Nephron (organoid): ENCODE data around the gene PCGF1.

ENCODE experiments used
- H3K27ac Mint-ChIP-seq, 3 experiments: 2 replicates each; pipeline ENCODE4 v1.8.0; 2020; ENCODE audit warnings: mixed read lengths in 3 of 3, mild to moderate bottlenecking in 2 of 3, moderate library complexity in 1 of 3
- H3K27me3 Mint-ChIP-seq: 2 replicates; pipeline ENCODE4 v1.8.0; 2021; ENCODE audit warnings: low read depth, mild to moderate bottlenecking, moderate library complexity, mixed read lengths
- H3K36me3 Mint-ChIP-seq: 2 replicates; pipeline ENCODE4 v1.8.0; 2020; ENCODE audit warnings: low read depth, mixed read lengths
- H3K4me1 Mint-ChIP-seq: 2 replicates; pipeline ENCODE4 v1.8.0; 2020; ENCODE audit warnings: mixed read lengths
- H3K4me3 Mint-ChIP-seq, 3 experiments: 2 replicates each; pipeline ENCODE4 v1.8.0; 2020; ENCODE audit warnings: mild to moderate bottlenecking in 3 of 3, mixed read lengths in 3 of 3, moderate library complexity in 2 of 3
- H3K9me3 Mint-ChIP-seq: 2 replicates; pipeline ENCODE4 v1.8.0; 2020; ENCODE audit warnings: mixed read lengths
- CTCF ChIP-seq, 3 experiments: fragments of 200-600 bp; sonication (generic); IDR thresholded peaks; one replicate each; pipeline ENCODE4 v1.5.0; 2021; ENCODE audit warnings: antibody characterized with exemption in 3 of 3; ENCODE audit not compliant: unreplicated experiment in 3 of 3

PCGF1 gene

GRCh38 chr2:74548900-74549826, 41.7 kb upstream of the PCGF1 start:
- Mint-ChIP-seq H3K9me3 (no peaks in the 10 kb centered on the region), H3K4me3 (peak overlapping the region; percentile 77 to 78 (median 78)), H3K27me3 (peaks cover 6% of the 10 kb centered on the region), H3K27ac (no peak overlapping the region), H3K36me3 (peaks cover 5% of the 10 kb centered on the region), H3K4me1 (peaks cover 42% of the 10 kb centered on the region)
- no peak for TF ChIP-seq CTCF (IDR thresholded peaks at IDR 0.05; ENCODE audit: unreplicated experiment in 3 of 3)

DNA sequence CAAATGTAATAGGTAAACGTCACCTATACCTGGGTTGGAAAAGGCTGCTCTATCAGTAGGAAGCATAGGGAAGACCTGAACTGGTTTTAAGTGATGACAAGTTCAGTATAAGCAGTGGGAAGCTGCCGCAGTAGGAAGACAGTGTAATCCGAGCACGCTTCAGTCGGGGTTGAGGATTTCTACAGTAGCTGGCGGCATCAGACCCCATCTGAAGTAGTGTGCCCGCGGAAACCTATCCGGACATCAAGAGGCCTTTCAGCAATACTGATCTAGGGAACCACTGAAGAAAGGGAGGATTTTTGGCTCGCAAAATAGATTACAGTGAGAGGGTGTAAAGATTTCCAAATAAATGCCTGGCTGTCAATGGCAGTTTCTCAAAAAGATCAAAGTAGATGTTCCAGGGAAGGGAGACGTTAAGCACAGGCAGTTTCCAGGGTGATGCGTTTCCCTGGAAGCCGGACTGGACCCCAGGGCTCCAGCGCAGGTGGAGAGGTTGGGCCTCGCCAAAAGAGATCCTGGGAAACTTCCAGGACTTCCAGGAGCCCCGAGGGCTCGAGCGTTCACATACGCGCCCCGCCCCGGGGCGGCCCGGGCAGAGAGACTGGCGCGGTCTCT, 40.9 kb upstream of the PCGF1 start:
- Mint-ChIP-seq H3K27me3 (peaks cover 6% of the 10 kb centered on the region), H3K4me3 (peak overlapping the region; percentile 81 to 88 (median 87)), H3K4me1 (peaks cover 37% of the 10 kb centered on the region), H3K9me3 (no peaks in the 10 kb centered on the region), H3K27ac (peak overlapping the region; percentile 4 to 70 (median 20)), H3K36me3 (peaks cover 5% of the 10 kb centered on the region)
- no peak for TF ChIP-seq CTCF (IDR thresholded peaks at IDR 0.05; ENCODE audit: unreplicated experiment in 3 of 3)

DNA sequence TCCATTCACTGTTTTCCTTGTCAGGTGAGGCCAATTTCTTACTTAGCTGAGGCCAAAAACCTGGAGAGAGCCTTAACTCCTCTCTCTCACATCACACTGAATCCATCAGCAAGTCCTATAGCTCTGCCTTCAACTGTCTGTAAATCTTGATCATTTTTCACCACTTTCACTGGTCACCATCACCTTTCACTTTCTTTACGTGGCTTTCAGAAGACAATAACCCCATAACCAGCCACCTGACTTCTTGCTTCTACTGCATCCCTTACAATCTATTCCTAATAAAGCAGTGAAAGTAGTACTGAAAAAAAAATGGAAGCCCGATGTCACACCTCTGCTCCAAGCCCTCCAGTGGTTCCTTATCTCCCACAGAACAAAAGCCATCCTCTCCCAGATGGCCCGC, 38.5 kb upstream of the PCGF1 start:
- H3K27me3 Mint-ChIP-seq: peaks cover 3% of the 10 kb centered on the region
- H3K9me3 Mint-ChIP-seq: no peaks in the 10 kb centered on the region
- H3K36me3 Mint-ChIP-seq: peaks cover 4% of the 10 kb centered on the region
- TF ChIP-seq CTCF (IDR thresholded peaks at IDR 0.05; ENCODE audit: unreplicated experiment in 3 of 3): no peak
- H3K4me3 Mint-ChIP-seq: no peak overlapping the region
- H3K27ac Mint-ChIP-seq: no peak overlapping the region
- peaks cover 20% of the 10 kb centered on the region for H3K4me1 Mint-ChIP-seq

DNA sequence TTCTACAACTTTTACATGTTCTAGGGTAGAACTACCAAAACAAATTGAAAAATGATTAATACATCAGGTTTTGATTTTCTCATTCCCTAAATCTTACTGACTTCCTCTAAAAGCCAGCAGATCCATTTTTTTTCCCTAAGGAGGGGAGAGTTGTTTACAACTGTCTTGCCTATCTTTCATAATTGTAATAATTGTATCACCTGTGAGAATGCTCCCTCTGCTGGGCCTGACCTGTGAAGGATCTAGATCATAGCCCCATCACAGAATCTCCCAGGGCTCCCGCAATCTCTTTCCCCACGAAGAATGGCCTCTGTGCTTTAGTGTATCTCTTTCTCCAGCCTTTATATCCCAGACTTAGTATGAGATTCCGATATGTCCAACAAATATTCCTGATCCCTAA, 37.1 kb upstream of the PCGF1 start:
- no peaks in the 10 kb centered on the region for H3K9me3 Mint-ChIP-seq
- TF ChIP-seq CTCF (IDR thresholded peaks at IDR 0.05; ENCODE audit: unreplicated experiment in 3 of 3): no peak
- H3K27ac Mint-ChIP-seq: no peak overlapping the region
- peaks cover 7% of the 10 kb centered on the region for H3K36me3 Mint-ChIP-seq
- peaks cover 14% of the 10 kb centered on the region for H3K4me1 Mint-ChIP-seq
- no peak overlapping the region for H3K4me3 Mint-ChIP-seq
- peaks cover 3% of the 10 kb centered on the region for H3K27me3 Mint-ChIP-seq

DNA sequence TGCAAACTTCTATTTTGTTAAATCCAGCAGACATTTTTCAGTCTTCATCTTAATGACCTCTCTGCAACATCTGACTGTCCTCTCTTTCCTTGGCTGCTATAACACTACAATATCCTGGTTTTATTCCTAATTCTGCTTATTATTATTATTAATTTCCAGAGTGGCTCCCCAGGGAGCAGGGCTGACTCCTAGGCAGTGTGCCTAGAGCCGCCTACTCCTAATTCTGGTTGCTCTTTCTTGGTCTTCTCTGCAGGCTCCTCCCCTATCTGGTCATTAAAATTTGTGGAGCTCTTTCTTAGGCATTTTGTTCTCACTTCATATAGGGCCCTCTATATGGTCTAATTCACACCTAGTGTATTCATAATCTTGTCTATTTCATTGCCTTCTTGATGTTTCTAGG, 35.5 kb upstream of the PCGF1 start:
- no peak for TF ChIP-seq CTCF (IDR thresholded peaks at IDR 0.05; ENCODE audit: unreplicated experiment in 3 of 3)
- H3K27ac Mint-ChIP-seq: no peak overlapping the region
- peaks cover 7% of the 10 kb centered on the region for H3K36me3 Mint-ChIP-seq
- peaks cover 2% of the 10 kb centered on the region for H3K27me3 Mint-ChIP-seq
- no peak overlapping the region for H3K4me3 Mint-ChIP-seq
- peaks cover 5% of the 10 kb centered on the region for H3K4me1 Mint-ChIP-seq
- no peaks in the 10 kb centered on the region for H3K9me3 Mint-ChIP-seq
